ENCODE data around the gene SLC35A4. TPM values are rescaled to one million over a fixed set of nuclear protein-coding genes. Genes with fewer than 3 reads are reported as not detected.

Gene SLC35A4
- total RNA-seq, 1 donor from 2014 or later, result 50.7 TPM

DNA sequence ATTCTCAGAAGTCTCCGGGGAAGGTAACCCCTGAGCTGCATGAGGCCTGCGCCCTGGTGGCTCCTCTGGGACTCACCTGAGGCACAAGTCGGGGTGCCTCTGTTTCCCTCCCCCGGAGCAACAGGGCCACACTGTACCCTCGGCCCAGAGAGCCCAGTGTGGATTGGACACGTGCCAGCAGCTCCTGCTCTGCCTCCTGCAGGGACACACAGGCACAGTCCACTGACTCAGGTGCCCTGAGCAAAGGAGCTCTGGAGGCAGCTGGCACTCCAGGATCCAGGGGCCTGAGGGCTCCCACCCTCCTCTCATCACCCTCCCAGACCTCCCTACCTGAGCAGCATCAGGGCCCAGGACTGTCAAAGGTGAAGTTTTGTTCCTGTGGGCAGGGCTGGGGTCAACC, 29.5 kb downstream of the SLC35A4 start:
- Mint-ChIP-seq H3K4me3 (ENCODE audit: unreplicated experiment) (no peak overlapping the region), H3K27ac (ENCODE audit: unreplicated experiment) (no peak overlapping the region), H3K27me3 (ENCODE audit: unreplicated experiment) (no peaks in the 10 kb centered on the region), H3K4me1 (ENCODE audit: low read depth, unreplicated experiment) (no peaks in the 10 kb centered on the region), H3K36me3 (ENCODE audit: unreplicated experiment) (no peaks in the 10 kb centered on the region), H3K9me3 (ENCODE audit: unreplicated experiment) (no peaks in the 10 kb centered on the region)
- TF ChIP-seq, protein P1, sequence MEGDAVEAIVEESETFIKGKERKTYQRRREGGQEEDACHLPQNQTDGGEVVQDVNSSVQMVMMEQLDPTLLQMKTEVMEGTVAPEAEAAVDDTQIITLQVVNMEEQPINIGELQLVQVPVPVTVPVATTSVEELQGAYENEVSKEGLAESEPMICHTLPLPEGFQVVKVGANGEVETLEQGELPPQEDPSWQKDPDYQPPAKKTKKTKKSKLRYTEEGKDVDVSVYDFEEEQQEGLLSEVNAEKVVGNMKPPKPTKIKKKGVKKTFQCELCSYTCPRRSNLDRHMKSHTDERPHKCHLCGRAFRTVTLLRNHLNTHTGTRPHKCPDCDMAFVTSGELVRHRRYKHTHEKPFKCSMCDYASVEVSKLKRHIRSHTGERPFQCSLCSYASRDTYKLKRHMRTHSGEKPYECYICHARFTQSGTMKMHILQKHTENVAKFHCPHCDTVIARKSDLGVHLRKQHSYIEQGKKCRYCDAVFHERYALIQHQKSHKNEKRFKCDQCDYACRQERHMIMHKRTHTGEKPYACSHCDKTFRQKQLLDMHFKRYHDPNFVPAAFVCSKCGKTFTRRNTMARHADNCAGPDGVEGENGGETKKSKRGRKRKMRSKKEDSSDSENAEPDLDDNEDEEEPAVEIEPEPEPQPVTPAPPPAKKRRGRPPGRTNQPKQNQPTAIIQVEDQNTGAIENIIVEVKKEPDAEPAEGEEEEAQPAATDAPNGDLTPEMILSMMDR (IDR thresholded peaks at IDR 0.05; ENCODE audit: partially characterized antibody, unreplicated experiment), result no peak
- DNase-seq, result no peak

DNA sequence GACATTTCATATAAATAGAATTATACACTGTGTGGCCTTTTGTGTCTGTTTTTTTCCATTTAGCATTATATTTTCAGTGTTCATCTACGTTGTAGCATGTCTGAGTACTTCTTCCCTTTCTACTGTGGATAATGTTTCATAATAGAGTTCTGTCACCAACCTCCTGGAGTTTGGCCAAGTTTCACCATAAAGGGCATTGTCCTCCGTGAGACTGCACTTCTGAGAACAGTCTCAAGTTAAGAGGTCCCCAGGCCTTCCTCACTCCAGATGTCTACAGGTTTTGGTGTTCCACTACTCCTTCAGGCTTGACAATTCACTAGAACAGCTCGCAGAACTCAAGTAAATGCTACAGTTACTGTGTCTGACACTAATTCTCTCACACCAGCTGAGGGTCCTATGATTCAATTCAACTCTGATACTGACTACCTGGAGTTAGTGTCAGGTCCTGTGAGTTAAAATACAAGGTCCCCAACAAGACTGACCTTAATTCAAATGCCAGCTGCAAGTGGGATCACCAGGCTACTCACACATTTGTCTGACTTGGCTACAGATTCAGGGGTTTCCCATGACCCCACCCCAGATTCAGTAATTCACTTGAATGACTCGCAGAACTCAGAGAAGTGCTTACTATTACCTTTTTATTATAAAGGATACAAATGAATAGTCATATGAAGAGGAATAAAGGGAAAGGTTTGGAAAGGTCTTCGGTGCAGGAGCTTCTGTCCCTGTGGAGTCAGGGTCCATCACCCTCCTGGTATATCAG, 31.1 kb downstream of the SLC35A4 start:
- Mint-ChIP-seq H3K9me3 (ENCODE audit: unreplicated experiment) (no peaks in the 10 kb centered on the region), H3K4me1 (ENCODE audit: low read depth, unreplicated experiment) (no peaks in the 10 kb centered on the region), H3K27me3 (ENCODE audit: unreplicated experiment) (no peaks in the 10 kb centered on the region), H3K4me3 (ENCODE audit: unreplicated experiment) (no peak overlapping the region), H3K36me3 (ENCODE audit: unreplicated experiment) (no peaks in the 10 kb centered on the region), H3K27ac (ENCODE audit: unreplicated experiment) (no peak overlapping the region)
- DNase-seq, result no peak
- TF ChIP-seq, protein P1 (IDR thresholded peaks at IDR 0.05; ENCODE audit: partially characterized antibody, unreplicated experiment), result no peak

DNA sequence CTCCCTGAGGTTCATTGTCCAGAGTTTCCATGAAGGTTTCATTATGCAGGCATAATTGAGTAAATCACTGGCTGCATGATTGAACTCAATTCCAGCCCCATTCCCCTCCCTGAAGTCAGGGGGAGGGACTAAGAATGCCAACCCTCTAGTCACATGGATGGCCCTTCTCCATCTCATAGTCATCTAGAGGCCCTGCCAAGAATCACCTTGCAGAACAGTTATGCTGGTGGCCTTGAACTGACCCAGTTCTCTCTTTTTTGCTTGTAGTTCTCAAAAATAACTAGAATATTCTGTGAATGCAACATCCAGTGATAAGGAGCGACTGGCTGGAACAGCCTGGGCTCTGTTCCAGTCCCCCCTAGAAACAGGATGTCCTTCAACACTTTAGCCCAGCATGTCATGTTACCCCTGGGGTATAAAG, 31.7 kb downstream of the SLC35A4 start:
- H3K4me3 Mint-ChIP-seq (ENCODE audit: unreplicated experiment), result no peak overlapping the region
- H3K27ac Mint-ChIP-seq (ENCODE audit: unreplicated experiment), result no peak overlapping the region
- H3K4me1 Mint-ChIP-seq (ENCODE audit: low read depth, unreplicated experiment), result no peaks in the 10 kb centered on the region
- no peaks in the 10 kb centered on the region for H3K36me3 Mint-ChIP-seq (ENCODE audit: unreplicated experiment)
- no peak for DNase-seq
- no peaks in the 10 kb centered on the region for H3K9me3 Mint-ChIP-seq (ENCODE audit: unreplicated experiment)
- no peaks in the 10 kb centered on the region for H3K27me3 Mint-ChIP-seq (ENCODE audit: unreplicated experiment)
- TF ChIP-seq, protein P1 (IDR thresholded peaks at IDR 0.05; ENCODE audit: partially characterized antibody, unreplicated experiment), result no peak

DNA sequence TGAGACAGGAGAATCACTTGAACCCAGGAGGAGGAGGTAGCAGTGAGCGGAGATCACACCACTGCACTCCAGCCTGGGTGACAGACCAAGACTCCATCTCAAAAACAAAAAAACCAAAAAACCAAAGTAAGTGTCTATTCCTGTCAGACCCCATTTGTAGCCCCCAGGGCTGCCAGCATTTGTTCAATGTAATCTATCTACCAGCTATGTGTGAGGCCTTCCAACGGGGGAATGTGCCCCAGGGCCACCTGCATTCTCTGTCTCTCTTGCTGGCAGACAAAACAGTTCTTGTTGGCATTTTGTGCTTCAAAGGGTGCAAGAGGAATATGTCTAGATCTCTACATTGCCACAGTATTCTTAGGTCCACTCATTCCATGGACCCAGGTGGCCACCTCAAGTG, 34.2 kb downstream of the SLC35A4 start:
- DNase-seq, result no peak
- no peaks in the 10 kb centered on the region for H3K9me3 Mint-ChIP-seq (ENCODE audit: unreplicated experiment)
- H3K27ac Mint-ChIP-seq (ENCODE audit: unreplicated experiment), result no peak overlapping the region
- H3K36me3 Mint-ChIP-seq (ENCODE audit: unreplicated experiment), result no peaks in the 10 kb centered on the region
- H3K27me3 Mint-ChIP-seq (ENCODE audit: unreplicated experiment), result peaks cover 2% of the 10 kb centered on the region
- H3K4me1 Mint-ChIP-seq (ENCODE audit: low read depth, unreplicated experiment), result no peaks in the 10 kb centered on the region
- no peak overlapping the region for H3K4me3 Mint-ChIP-seq (ENCODE audit: unreplicated experiment)
- TF ChIP-seq, protein P1 (IDR thresholded peaks at IDR 0.05; ENCODE audit: partially characterized antibody, unreplicated experiment), result no peak

DNA sequence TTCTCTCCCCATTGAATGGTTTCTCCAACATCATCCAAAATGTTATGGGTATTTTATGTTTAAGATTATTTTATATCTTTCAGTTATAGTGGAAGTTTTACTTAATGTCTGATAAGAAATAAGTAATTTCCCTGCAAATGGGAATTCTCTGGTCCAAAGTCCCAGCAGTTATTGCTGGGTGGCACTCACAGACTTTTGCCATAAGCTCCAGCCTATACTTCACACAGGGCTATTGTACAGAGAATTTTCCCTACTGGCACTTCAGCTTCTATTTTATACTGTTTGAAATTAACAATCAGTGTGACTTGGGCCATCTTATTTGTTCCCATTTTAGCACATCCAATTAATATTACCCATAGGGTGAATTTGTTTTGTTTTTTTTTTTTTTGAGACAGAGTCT, 35.5 kb downstream of the SLC35A4 start:
- H3K36me3 Mint-ChIP-seq (ENCODE audit: unreplicated experiment), result no peaks in the 10 kb centered on the region
- H3K4me1 Mint-ChIP-seq (ENCODE audit: low read depth, unreplicated experiment), result no peaks in the 10 kb centered on the region
- H3K27me3 Mint-ChIP-seq (ENCODE audit: unreplicated experiment), result peaks cover 2% of the 10 kb centered on the region
- H3K9me3 Mint-ChIP-seq (ENCODE audit: unreplicated experiment), result no peaks in the 10 kb centered on the region
- no peak for DNase-seq
- TF ChIP-seq, protein P1 (IDR thresholded peaks at IDR 0.05; ENCODE audit: partially characterized antibody, unreplicated experiment), result no peak
- no peak overlapping the region for H3K4me3 Mint-ChIP-seq (ENCODE audit: unreplicated experiment)
- H3K27ac Mint-ChIP-seq (ENCODE audit: unreplicated experiment), result no peak overlapping the region

All from glutamatergic neuron (in vitro differentiated cells).